HL-60 (cell line): ENCODE data around the gene CTIF.

ENCODE experiments used
- POLR2AphosphoS5 ChIP-seq: IDR thresholded peaks from 2 replicates; pipeline ENCODE4 v1.6.1; 2012; ENCODE audit warnings: low read depth
- SPI1 ChIP-seq: IDR thresholded peaks from 2 replicates; pipeline ENCODE4 v1.6.1; 2012; ENCODE audit warnings: low read depth, mild to moderate bottlenecking, borderline replicate concordance
- TF ChIP-seq, protein P1 (sequence below): IDR thresholded peaks from one replicate; pipeline ENCODE4 v1.5.1; 2011; ENCODE audit warnings: low read length, control low read depth, inconsistent platforms; ENCODE audit not compliant: insufficient read depth
- TF ChIP-seq, protein P2 (sequence below): IDR thresholded peaks from 2 replicates; pipeline ENCODE4 v1.6.1; 2012; ENCODE audit warnings: low read depth; ENCODE audit not compliant: insufficient replicate concordance

GRCh38 chr18:48519431-48520100 lies 19.3 kb upstream of the CTIF start:
- TF ChIP-seq, protein P1, sequence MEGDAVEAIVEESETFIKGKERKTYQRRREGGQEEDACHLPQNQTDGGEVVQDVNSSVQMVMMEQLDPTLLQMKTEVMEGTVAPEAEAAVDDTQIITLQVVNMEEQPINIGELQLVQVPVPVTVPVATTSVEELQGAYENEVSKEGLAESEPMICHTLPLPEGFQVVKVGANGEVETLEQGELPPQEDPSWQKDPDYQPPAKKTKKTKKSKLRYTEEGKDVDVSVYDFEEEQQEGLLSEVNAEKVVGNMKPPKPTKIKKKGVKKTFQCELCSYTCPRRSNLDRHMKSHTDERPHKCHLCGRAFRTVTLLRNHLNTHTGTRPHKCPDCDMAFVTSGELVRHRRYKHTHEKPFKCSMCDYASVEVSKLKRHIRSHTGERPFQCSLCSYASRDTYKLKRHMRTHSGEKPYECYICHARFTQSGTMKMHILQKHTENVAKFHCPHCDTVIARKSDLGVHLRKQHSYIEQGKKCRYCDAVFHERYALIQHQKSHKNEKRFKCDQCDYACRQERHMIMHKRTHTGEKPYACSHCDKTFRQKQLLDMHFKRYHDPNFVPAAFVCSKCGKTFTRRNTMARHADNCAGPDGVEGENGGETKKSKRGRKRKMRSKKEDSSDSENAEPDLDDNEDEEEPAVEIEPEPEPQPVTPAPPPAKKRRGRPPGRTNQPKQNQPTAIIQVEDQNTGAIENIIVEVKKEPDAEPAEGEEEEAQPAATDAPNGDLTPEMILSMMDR: no peak
- TF ChIP-seq, protein P2, sequence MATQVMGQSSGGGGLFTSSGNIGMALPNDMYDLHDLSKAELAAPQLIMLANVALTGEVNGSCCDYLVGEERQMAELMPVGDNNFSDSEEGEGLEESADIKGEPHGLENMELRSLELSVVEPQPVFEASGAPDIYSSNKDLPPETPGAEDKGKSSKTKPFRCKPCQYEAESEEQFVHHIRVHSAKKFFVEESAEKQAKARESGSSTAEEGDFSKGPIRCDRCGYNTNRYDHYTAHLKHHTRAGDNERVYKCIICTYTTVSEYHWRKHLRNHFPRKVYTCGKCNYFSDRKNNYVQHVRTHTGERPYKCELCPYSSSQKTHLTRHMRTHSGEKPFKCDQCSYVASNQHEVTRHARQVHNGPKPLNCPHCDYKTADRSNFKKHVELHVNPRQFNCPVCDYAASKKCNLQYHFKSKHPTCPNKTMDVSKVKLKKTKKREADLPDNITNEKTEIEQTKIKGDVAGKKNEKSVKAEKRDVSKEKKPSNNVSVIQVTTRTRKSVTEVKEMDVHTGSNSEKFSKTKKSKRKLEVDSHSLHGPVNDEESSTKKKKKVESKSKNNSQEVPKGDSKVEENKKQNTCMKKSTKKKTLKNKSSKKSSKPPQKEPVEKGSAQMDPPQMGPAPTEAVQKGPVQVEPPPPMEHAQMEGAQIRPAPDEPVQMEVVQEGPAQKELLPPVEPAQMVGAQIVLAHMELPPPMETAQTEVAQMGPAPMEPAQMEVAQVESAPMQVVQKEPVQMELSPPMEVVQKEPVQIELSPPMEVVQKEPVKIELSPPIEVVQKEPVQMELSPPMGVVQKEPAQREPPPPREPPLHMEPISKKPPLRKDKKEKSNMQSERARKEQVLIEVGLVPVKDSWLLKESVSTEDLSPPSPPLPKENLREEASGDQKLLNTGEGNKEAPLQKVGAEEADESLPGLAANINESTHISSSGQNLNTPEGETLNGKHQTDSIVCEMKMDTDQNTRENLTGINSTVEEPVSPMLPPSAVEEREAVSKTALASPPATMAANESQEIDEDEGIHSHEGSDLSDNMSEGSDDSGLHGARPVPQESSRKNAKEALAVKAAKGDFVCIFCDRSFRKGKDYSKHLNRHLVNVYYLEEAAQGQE: no peak
- TF ChIP-seq SPI1 (no peak), POLR2AphosphoS5 (no peak)
